DOHH2 (cell line): Measurements from ENCODE around the gene MED31.
"Not testable (repeated sequence)": the region's sequence is repeated elsewhere in the genome, so short reads cannot be mapped to it uniquely, and the experiment has no call there.

Experiments
- H3F3A ChIP-seq: fragments of 200-600 bp; sonication (generic), shearing (Covaris generic); 2 replicates; pipeline ENCODE4 v1.6.0; 2016; ENCODE audit warnings: antibody characterized with exemption, mild to moderate bottlenecking; ENCODE audit not compliant: control insufficient read depth, insufficient read depth
- H3K27ac ChIP-seq: fragments of 200-600 bp; sonication (generic); 2 replicates; pipeline ENCODE4 v1.5.1; 2014; ENCODE audit warnings: low read depth, mild to moderate bottlenecking, low read length, moderate library complexity
- H3K27me3 ChIP-seq: fragments of 200-600 bp; sonication (generic); 2 replicates; pipeline ENCODE4 v1.6.1; 2014; ENCODE audit warnings: mild to moderate bottlenecking, low read length, mixed read lengths; ENCODE audit not compliant: control insufficient read depth
- H3K36me3 ChIP-seq: fragments of 200-600 bp; sonication (generic); 2 replicates; pipeline ENCODE4 v1.6.1; 2014; ENCODE audit warnings: mild to moderate bottlenecking, low read length, moderate library complexity, mixed read lengths; ENCODE audit not compliant: control insufficient read depth
- H3K4me1 ChIP-seq: fragments of 200-600 bp; sonication (generic); 2 replicates; pipeline ENCODE4 v1.6.1; 2014; ENCODE audit warnings: mild to moderate bottlenecking, low read length, mixed read lengths; ENCODE audit not compliant: control insufficient read depth
- H3K4me2 ChIP-seq: fragments of 200-600 bp; sonication (generic); 2 replicates; pipeline ENCODE4 v1.6.0; 2014; ENCODE audit warnings: mild to moderate bottlenecking, low read length, moderate library complexity
- H3K4me3 ChIP-seq: fragments of 200-600 bp; sonication (generic); 2 replicates; pipeline ENCODE4 v1.5.1; 2014; ENCODE audit warnings: mild to moderate bottlenecking, low read length, mixed read lengths
- H3K79me2 ChIP-seq: fragments of 200-600 bp; sonication (generic); 2 replicates; pipeline ENCODE4 v1.6.1; 2014; ENCODE audit warnings: mild to moderate bottlenecking, low read length, mixed read lengths; ENCODE audit not compliant: control insufficient read depth
- H3K9me2 ChIP-seq: fragments of 200-600 bp; sonication (generic); replicated peaks from 2 replicates; pipeline ENCODE4 v1.6.1; 2014; ENCODE audit warnings: mild to moderate bottlenecking, low read length, mixed read lengths; ENCODE audit not compliant: control insufficient read depth
- H3K9me3 ChIP-seq: fragments of 200-600 bp; sonication (generic); 2 replicates; pipeline ENCODE4 v1.6.1; 2014; ENCODE audit warnings: antibody characterized with exemption, low read length, mixed read lengths; ENCODE audit not compliant: control insufficient read depth, insufficient read depth
- H4K20me1 ChIP-seq: fragments of 200-600 bp; sonication (generic); 2 replicates; pipeline ENCODE4 v1.6.0; 2014; ENCODE audit warnings: low read depth, mild to moderate bottlenecking, antibody characterized with exemption, low read length, moderate library complexity; ENCODE audit not compliant: control insufficient read depth, insufficient read depth
- EZH2phosphoT487 ChIP-seq: fragments of 200-600 bp; sonication (generic); IDR thresholded peaks from 2 replicates; pipeline ENCODE4 v1.6.1; 2017; ENCODE audit warnings: borderline replicate concordance, mild to moderate bottlenecking, antibody characterized with exemption, low read length, moderate library complexity, mixed read lengths
- TF ChIP-seq, protein P1 (sequence below): fragments of 200-600 bp; sonication (generic); IDR thresholded peaks from one replicate; pipeline ENCODE4 v1.5.1; 2014; ENCODE audit warnings: antibody characterized with exemption, mild to moderate bottlenecking, low read depth, low read length; ENCODE audit not compliant: poor library complexity, severe bottlenecking

MED31 gene

DNA sequence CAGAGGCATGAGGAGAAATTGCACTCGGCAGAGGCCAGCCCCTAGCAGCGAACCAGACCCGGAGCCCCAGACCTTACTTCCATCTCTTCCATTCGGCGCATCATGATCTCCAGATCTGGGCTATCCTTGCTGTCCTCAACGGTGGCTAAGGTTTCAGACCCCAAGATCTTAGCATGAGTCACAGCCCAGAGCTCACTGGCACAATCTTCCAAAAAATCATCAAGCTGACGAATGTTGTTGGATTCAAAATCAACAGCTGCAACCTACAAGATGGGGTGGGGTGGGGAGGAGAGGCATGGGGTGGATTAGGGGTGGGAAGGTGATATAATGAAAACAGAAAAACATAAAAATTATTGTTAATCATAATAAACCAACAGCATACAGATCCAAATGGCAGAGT is 55.3 kb downstream of the MED31 start:
- Histone ChIP-seq H3K27me3 (no peaks in the 10 kb centered on the region), H3K9me3 (no peaks in the 10 kb centered on the region), H3K79me2 (no peaks in the 10 kb centered on the region), H3K4me1 (peaks cover 13% of the 10 kb centered on the region), H4K20me1 (no peaks in the 10 kb centered on the region), H3F3A (no peaks in the 10 kb centered on the region), H3K4me2 (no peak overlapping the region), H3K36me3 (peaks cover 79% of the 10 kb centered on the region), H3K4me3 (no peak overlapping the region), H3K9me2 (no peaks in the 10 kb centered on the region), H3K27ac (no peak overlapping the region)
- TF ChIP-seq, protein P1, sequence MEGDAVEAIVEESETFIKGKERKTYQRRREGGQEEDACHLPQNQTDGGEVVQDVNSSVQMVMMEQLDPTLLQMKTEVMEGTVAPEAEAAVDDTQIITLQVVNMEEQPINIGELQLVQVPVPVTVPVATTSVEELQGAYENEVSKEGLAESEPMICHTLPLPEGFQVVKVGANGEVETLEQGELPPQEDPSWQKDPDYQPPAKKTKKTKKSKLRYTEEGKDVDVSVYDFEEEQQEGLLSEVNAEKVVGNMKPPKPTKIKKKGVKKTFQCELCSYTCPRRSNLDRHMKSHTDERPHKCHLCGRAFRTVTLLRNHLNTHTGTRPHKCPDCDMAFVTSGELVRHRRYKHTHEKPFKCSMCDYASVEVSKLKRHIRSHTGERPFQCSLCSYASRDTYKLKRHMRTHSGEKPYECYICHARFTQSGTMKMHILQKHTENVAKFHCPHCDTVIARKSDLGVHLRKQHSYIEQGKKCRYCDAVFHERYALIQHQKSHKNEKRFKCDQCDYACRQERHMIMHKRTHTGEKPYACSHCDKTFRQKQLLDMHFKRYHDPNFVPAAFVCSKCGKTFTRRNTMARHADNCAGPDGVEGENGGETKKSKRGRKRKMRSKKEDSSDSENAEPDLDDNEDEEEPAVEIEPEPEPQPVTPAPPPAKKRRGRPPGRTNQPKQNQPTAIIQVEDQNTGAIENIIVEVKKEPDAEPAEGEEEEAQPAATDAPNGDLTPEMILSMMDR: no peak
- TF ChIP-seq EZH2phosphoT487: no peak

- peaks cover 75% of the 10 kb centered on the region for H3K36me3 ChIP-seq
- H3K9me3 ChIP-seq, H3K27me3 ChIP-seq, H3K27ac ChIP-seq, H3K4me2 ChIP-seq, H3K4me1 ChIP-seq, H3K79me2 ChIP-seq, H3F3A ChIP-seq, H3K4me3 ChIP-seq, H3K9me2 ChIP-seq, H4K20me1 ChIP-seq: not testable (repeated sequence)
These were observed 58.0 kb downstream of the MED31 start for GRCh38 chr17:6593371-6593770.
